CD4-positive, alpha-beta T cell (primary cell): ENCODE results near the gene TSSK6. TPM values are rescaled to one million over a fixed set of nuclear protein-coding genes. Genes with fewer than 3 reads are reported as not detected.

Experiments
- ATAC-seq: fragments of 200-7000 bp; cut with Tn5 transposase; one replicate; pipeline ENCODE4 v1.10.0; 2022; ENCODE audit warnings: mild to moderate bottlenecking; ENCODE audit not compliant: poor library complexity
- CTCF ChIA-PET: fragments of 350-600 bp; sonication (Branson Sonifier 250); formaldehyde crosslinking; loops from one replicate; lab custom pipeline; 2021; ENCODE audit warnings: antibody characterized with exemption, inconsistent platforms; lab: Charles Lee
- POLR2A ChIA-PET: fragments of 350-600 bp; sonication (Branson Sonifier 250); formaldehyde crosslinking; loops from one replicate; lab custom pipeline; 2021; ENCODE audit warnings: antibody characterized with exemption, inconsistent platforms; lab: Charles Lee
- DNase-seq, 14 experiments: peaks; one replicate each; pipeline ENCODE4 v3.0.0-alpha.2; 2013 to 2020; ENCODE audit warnings: mixed read lengths in 2 of 14
- H3K27ac ChIP-seq, 2 donors: one replicate each; pipeline versions ENCODE4 v1.5.1 to v1.7.0; 2013; ENCODE audit warnings: low read length in 2 of 2, low read depth in 1 of 2, mild to moderate bottlenecking in 1 of 2
- H3K27me3 ChIP-seq, 2 experiments: 1 replicate in 1 of 2; 2 replicates in 1 of 2; pipeline versions ENCODE4 v1.6.1 to v1.7.0; 2013; ENCODE audit warnings: low read length in 2 of 2, control low read depth in 1 of 2, mild to moderate bottlenecking in 1 of 2, moderate library complexity in 1 of 2; ENCODE audit not compliant: insufficient read depth in 2 of 2, control insufficient read depth in 1 of 2
- H3K36me3 ChIP-seq: one replicate; pipeline ENCODE4 v1.6.1; 2013; ENCODE audit warnings: low read length, control low read depth; ENCODE audit not compliant: insufficient read depth
- H3K4me1 ChIP-seq: one replicate; pipeline ENCODE4 v1.6.1; 2013; ENCODE audit warnings: low read length, control low read depth; ENCODE audit not compliant: insufficient read depth
- H3K4me3 ChIP-seq: one replicate; pipeline ENCODE4 v1.5.1; 2013; ENCODE audit warnings: mild to moderate bottlenecking, low read length, moderate library complexity
- H3K9me3 ChIP-seq, 2 experiments: 1 replicate in 1 of 2; 2 replicates in 1 of 2; pipeline versions ENCODE4 v1.6.1 to v1.7.0; 2013; ENCODE audit warnings: low read length in 2 of 2, mild to moderate bottlenecking in 2 of 2, control low read depth in 1 of 2, moderate library complexity in 1 of 2; ENCODE audit not compliant: control insufficient read depth in 1 of 2, insufficient read depth in 1 of 2
- H3K27ac Mint-ChIP-seq: one replicate; pipeline ENCODE4 v1.8.0; 2020; ENCODE audit warnings: mixed read lengths
- H3K27me3 Mint-ChIP-seq: one replicate; pipeline ENCODE4 v1.8.0; 2021; ENCODE audit warnings: mixed read lengths
- H3K36me3 Mint-ChIP-seq: one replicate; pipeline ENCODE4 v1.8.0; 2021; ENCODE audit warnings: low read depth, mixed read lengths
- H3K4me1 Mint-ChIP-seq: one replicate; pipeline ENCODE4 v1.8.0; 2021; ENCODE audit warnings: low read depth, mixed read lengths
- H3K4me3 Mint-ChIP-seq: one replicate; pipeline ENCODE4 v1.8.0; 2020; ENCODE audit warnings: mild to moderate bottlenecking, mixed read lengths
- H3K9me3 Mint-ChIP-seq: one replicate; pipeline ENCODE4 v1.8.0; 2020; ENCODE audit warnings: mixed read lengths
- intact Hi-C, 2 experiments: fragments of 100-400 bp; cut with DNase I in 1 of 2; cut with micrococcal nuclease in 1 of 2; formaldehyde crosslinking; loops; one replicate each; pipeline versions ENCODE4 v1.15.1 to v1.9.0; 2023 to 2025; cut with DNase I, micrococcal nuclease
- total RNA-seq, 174 experiments: library from RNA in 2 of 174; stranded (reverse) in 2 of 174; gene quantifications; one replicate each; pipeline ENCODE4 v1.2.3 and lab custom pipeline; 2021 to 2026
- TF ChIP-seq, protein P1 (sequence below): fragments of 200-600 bp; IDR thresholded peaks from one replicate; pipeline ENCODE4 v1.8.0; 2022; ENCODE audit warnings: antibody characterized with exemption, mild to moderate bottlenecking

TSSK6 gene
- total RNA-seq, 2 experiments from 2014 or later: 3.4 to 5.5 TPM

DNA sequence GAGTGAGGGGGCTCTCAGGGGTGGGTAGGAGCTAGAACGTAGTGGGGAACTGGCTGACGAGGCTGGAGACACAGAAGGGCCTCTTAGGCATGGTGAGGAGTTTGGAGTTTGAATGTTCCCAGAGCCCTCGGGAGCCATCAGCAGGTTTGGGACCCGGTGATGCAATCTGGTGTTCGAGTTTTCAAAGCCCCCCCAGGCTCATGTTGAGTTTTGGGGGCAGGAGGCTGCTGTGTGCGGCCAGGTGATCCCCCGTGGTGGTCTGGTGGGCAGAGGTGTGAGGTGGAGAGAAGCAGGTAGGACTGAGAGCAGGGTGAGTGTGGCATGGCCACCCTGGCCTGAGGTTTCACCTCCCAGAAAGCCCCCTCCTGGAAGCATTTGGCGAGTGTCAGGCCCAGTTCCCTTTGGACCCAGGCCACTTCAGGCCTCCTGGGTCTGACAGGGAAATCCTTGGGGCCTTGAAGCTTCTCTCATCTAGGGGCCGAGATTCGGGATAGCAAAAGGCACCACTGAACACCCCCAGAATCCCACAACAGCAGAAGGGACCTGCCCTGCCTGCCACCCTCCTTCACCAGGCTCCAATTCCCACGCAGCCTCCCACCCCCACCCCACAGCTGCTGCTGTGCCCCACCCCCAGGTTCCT lies 14.6 kb upstream of the TSSK6 start:
- no peak for DNase-seq
- Mint-ChIP-seq H3K36me3 (peaks cover 37% of the 10 kb centered on the region), H3K27ac (no peak overlapping the region), H3K9me3 (no peaks in the 10 kb centered on the region), H3K4me3 (no peak overlapping the region), H3K27me3 (no peaks in the 10 kb centered on the region), H3K4me1 (peaks cover 17% of the 10 kb centered on the region)
- no peak for ATAC-seq
- TF ChIP-seq, protein P1, sequence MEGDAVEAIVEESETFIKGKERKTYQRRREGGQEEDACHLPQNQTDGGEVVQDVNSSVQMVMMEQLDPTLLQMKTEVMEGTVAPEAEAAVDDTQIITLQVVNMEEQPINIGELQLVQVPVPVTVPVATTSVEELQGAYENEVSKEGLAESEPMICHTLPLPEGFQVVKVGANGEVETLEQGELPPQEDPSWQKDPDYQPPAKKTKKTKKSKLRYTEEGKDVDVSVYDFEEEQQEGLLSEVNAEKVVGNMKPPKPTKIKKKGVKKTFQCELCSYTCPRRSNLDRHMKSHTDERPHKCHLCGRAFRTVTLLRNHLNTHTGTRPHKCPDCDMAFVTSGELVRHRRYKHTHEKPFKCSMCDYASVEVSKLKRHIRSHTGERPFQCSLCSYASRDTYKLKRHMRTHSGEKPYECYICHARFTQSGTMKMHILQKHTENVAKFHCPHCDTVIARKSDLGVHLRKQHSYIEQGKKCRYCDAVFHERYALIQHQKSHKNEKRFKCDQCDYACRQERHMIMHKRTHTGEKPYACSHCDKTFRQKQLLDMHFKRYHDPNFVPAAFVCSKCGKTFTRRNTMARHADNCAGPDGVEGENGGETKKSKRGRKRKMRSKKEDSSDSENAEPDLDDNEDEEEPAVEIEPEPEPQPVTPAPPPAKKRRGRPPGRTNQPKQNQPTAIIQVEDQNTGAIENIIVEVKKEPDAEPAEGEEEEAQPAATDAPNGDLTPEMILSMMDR: no peak
- CTCF ChIA-PET: interaction anchor here (1.3 to 4.2 kb wide), 2 partner anchors 99 to 114 kb away, joined by 3 to 57 read pairs; partner anchors contain the start of gene GMIP
- no peaks in the 10 kb centered on the region for H3K27me3 ChIP-seq
- no peak overlapping the region for H3K27ac ChIP-seq
- intact Hi-C loops: loop anchor here in 1 of 2 experiments (5.0 kb wide), 2 partner anchors 97 to 217 kb away; partner anchors contain the start of gene LPAR2
- no peak overlapping the region for H3K4me3 ChIP-seq
- H3K36me3 ChIP-seq: peaks cover 33% of the 10 kb centered on the region
- peaks cover 18% of the 10 kb centered on the region for H3K4me1 ChIP-seq
- no peaks in the 10 kb centered on the region for H3K9me3 ChIP-seq
- POLR2A ChIA-PET: interaction anchor here (0.7 kb wide), 1 partner anchor 99 kb away, joined by 3 read pairs; no protein-coding TSS in a partner anchor

DNA sequence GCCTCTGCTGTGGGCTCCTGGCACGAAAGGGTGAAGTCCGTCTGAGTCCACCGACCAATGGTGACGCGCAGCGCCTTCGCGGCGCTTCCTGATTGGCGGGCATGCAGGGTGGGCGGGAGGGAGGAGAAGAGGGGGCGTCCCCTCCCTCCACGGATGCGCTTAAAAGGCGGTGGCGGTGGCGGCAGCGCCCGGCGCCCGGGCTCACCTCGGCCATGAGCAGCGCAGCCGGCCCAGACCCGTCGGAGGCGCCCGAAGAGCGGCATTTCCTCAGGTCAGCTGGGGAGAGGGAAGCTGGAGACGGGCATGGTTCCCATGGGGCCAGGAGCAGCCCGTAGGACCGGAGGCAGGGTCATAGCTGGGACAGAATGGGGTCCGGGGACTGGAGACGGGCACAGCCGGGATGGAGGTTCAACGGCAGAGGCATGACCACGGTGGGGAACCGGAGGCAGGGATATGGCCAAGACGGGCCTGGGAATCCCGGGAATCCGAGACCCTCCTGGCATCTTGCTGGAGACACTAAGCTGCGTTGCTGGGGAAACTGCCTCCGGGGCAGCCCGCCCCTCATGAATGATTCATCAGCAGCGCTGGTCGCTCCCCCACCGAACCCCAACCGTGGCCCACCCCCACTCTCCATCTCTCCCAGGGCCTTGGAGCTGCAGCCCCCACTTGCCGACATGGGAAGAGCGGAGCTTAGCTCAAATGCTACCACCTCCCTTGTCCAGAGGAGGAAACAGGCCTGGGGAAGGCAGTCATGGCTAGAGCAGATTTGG lies 13.6 kb upstream of the TSSK6 start, which contains the start of gene YJEFN3:
TSS of gene YJEFN3 (plus strand) at position 191 of the 770 bp plus-strand sequence. CDS start at position 213, 22 bp downstream.
- H3K9me3 Mint-ChIP-seq: no peaks in the 10 kb centered on the region

More for the DNA sequence above, 13.6 kb upstream of the TSSK6 start, which contains the start of gene YJEFN3:
- no peaks in the 10 kb centered on the region for H3K9me3 ChIP-seq
- peaks cover 20% of the 10 kb centered on the region for H3K4me1 ChIP-seq
- H3K27me3 ChIP-seq: no peaks in the 10 kb centered on the region
- ChIA-PET POLR2A (no interaction called here), CTCF (interaction anchor here (1.3 to 4.2 kb wide), 2 partner anchors 100 to 115 kb away, joined by 3 to 57 read pairs; partner anchors contain the start of gene GMIP)
- TF ChIP-seq, protein P1: no peak
- ATAC-seq (no peak), DNase-seq (no peak)
- H3K27ac Mint-ChIP-seq: no peak within 1 kb of the TSS
- H3K4me1 Mint-ChIP-seq: peaks cover 12% of the 10 kb centered on the region
- H3K4me3 Mint-ChIP-seq: no peak within 1 kb of the TSS
- peaks cover 42% of the 10 kb centered on the region for H3K36me3 Mint-ChIP-seq
- no peaks in the 10 kb centered on the region for H3K27me3 Mint-ChIP-seq
- peaks cover 41% of the 10 kb centered on the region for H3K36me3 ChIP-seq
- no peak within 1 kb of the TSS for H3K4me3 ChIP-seq
- no peak within 1 kb of the TSS for H3K27ac ChIP-seq
- intact Hi-C loops: no loop called here
